Anterior cingulate cortex (tissue), 58 donors: ENCODE results near the gene RXFP3.
"Not testable (repeated sequence)": the region's sequence is repeated elsewhere in the genome, so short reads cannot be mapped to it uniquely, and the experiment has no call there.

ENCODE experiments used
- DNase-seq, 58 donors: peaks; one replicate each; lab custom pipeline; 2025; lab: John Stamatoyannopoulos, UW

The RXFP3 gene

DNA sequence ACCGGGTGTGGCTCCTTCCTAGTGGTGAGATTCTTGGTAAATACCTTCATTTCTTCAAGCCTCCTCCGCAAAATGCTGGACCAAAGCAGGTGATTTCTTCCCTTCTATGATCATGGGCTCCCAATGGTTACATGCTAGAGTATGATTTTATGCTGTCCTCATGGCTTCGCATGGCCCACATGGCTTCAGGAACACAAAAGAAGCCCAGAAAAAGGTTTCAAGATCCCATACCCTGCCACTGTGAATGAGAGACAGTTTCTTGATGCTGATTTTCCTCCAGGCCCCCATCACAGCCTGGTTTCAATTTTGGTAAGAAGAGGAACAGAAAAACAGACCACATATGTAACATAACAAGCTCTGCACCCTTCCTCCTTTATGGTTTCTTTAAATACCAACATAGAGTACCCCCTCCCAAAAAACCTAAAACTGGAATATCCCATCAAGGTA lies 2.4 kb upstream of the RXFP3 start:
- DNase-seq: no peak

DNA sequence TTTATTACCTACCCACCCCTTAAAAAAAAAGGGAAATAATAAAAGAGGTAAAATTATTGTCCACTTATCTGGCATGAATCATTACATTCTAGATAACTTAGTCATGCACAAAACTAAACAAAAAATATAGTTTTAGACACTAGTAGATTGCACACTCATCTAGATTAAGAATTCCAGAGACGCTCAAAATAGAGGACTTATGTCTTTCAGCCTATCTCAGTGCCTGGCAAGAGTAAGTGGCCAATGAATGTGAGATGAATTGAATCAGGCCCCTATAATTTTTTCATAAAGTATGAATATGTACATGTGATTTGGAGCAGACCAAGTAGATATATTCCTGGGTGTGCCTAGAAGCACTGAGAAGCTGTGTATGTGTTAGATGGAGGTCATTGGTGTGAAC lies 2.0 kb upstream of the RXFP3 start:
- no peak for DNase-seq

DNA sequence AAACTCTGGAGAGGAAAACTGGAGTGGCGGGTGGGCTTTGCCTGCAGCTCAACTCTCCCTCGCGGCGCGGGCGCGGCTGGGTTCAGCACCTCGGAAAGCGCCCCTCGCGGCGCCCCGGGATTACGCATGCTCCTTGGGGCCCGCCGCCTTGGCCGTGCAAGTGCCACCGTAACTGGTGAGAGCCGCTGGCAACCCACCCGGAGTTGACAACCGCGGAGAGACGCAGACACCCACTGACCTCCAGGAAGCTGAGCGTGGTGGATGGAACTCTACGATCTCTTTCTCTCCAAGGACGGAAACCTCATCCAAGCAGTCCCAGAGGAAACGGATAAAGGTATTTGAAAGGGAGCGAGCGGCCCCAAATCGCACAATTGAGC lies 194 bp upstream of the RXFP3 start:
- DNase-seq: peak in 31 of 58 donors; percentile 3 to 51 (median 12)

GRCh38 chr5:33937017-33937706 lies 976 bp downstream of the RXFP3 start:
- DNase-seq: no peak

- DNase-seq: no peak
Observed at GRCh38 chr5:33937707-33938506, 1.7 kb downstream of the RXFP3 start.

GRCh38 chr5:33938507-33938796 lies 2.3 kb downstream of the RXFP3 start:
- no peak for DNase-seq

GRCh38 chr5:33938881-33939280 lies 2.7 kb downstream of the RXFP3 start:
- no peak for DNase-seq

GRCh38 chr5:33939556-33940262 lies 3.5 kb downstream of the RXFP3 start:
- DNase-seq: peak in 1 of 58 donors; percentile 0

GRCh38 chr5:33941090-33941489 lies 4.9 kb downstream of the RXFP3 start:
- no peak for DNase-seq

DNA sequence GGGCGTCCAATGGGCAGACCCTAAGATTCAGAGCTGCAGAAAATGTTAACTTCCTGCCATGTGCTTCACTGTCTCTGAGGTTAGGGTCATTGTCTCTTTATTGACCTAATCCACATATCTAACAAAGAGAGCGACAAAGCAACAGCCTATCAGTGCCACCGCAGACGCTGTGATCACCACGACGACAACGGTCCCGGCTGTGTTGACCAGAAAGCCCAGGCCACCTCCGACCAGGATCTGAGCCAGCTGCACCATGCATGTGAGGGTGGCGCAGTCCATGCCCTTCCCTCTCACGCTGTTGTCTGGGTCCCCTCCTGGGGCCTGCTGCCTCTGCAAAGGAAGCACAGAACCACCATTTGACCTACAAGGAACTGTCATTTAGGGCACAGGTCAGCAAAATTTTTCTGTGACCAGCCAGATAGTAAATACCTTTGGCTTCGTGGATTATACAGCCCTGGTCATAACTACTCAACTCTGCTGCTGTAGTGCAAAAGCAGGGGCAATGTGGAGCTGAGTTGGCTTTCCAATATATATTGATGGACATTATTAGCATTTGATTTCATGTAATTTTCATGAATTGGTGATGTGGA lies 8.5 kb downstream of the RXFP3 start:
- no peak for DNase-seq

- DNase-seq: not testable (repeated sequence)
Observed at GRCh38 chr5:33952175-33952574, 16.0 kb downstream of the RXFP3 start.

DNA sequence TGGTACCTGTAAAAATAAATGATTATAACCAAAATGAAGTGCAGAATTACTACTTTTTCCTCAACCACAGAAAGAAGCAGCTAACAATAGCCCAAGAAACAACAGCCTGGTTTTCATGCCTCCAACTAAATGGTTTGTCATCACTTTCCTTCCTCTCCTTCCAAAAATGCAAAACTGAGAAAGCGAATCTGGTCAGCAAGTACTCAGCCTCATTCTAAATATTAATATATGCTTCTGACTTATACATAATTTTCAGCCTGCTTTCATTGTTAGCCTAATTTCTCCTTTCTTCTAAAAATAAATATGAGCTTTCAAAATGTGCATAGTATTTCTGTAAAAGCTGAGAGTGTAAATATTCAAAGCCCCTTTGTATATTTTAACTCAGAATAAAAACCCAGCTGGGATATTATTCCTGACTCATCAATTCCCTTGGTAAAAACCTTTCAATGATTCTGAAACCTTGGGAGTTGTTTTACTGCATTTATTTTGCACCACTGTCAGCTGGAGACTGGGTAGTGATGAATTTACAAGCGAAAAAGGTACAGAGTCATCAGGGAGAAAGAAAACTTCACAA lies 21.5 kb downstream of the RXFP3 start:
- no peak for DNase-seq

- DNase-seq: no peak
Observed at GRCh38 chr5:33958176-33958575, 22.0 kb downstream of the RXFP3 start.

- DNase-seq: no peak
Observed at GRCh38 chr5:33964132-33964700, 28.0 kb downstream of the RXFP3 start.

GRCh38 chr5:33966805-33967204 lies 30.6 kb downstream of the RXFP3 start:
- no peak for DNase-seq

- no peak for DNase-seq
Observed at GRCh38 chr5:33968211-33969005, 32.2 kb downstream of the RXFP3 start.

DNA sequence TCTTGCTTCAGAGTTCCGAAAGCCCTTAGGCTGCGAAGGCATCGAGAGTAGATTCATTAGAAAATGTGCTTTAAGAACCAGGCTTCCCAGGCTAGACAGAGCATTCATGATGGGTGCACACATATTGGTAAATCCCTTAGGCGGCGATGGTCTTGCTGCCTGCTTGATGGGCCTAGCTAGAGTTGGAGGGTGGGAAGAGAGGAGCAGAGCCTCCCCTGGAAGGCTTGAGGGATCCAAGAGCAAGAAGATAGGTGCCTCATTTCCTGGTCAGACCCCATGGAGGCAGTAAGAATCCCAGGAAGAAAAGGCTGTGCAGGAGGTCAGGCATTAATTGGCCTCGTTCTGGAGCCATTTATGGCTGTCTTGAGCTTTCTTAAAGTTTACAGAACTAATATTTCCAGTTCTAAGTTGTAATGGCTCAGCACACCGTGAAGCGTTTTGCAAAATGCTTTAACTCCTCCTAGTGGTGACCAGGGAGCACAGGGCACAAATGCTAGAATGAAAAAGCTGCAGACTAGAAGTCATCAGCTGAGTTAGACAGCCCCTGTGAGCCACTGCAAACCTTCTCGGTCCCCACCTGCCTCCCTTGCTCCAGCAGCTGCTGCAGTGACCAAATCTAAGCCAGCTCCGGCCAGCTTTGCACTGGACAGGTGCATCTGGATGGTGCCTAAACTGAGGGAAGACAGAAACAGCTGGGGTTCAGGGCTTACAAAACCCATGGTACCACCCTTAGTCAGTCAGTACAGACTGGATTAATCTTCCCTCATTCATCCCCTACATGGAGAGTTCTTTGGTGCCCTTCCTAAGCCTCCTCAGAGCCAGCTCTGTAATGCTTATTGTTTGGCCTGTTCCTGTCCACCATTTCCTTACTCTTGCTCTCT lies 33.6 kb downstream of the RXFP3 start:
- DNase-seq: peak in 5 of 58 donors; percentile 1 to 16 (median 6)

GRCh38 chr5:33973271-33973670 lies 37.1 kb downstream of the RXFP3 start:
- no peak for DNase-seq

GRCh38 chr5:33975852-33976251 lies 39.7 kb downstream of the RXFP3 start:
- DNase-seq: no peak
